ENCODE data around the gene COA8. TPM values are rescaled to one million over a fixed set of nuclear protein-coding genes. Genes with fewer than 3 reads are reported as not detected.

The COA8 gene
- polyA plus RNA-seq, 1 of the 3 experiments (the other 2 are of a cell fraction): 25.2 TPM

- Histone ChIP-seq H3K9ac (no peak overlapping the region), H3K9me2 (no peaks in the 10 kb centered on the region), H3F3A (replicated peaks; ENCODE audit: insufficient read depth) (peaks cover 2% of the 10 kb centered on the region), H2AFZ (ENCODE audit: low read depth) (no peak overlapping the region), H3K9me3 (no peaks in the 10 kb centered on the region), H3K4me2 (no peak overlapping the region), H3K4me1 (ENCODE audit: control insufficient read depth in 1 of 2, insufficient read depth in 2 of 2, low read depth in 1 of 2, low read length in 1 of 2) (peaks cover 7 to 14% of the 10 kb centered on the region in 2 experiments; a peak in 3 of 4 replicates), H4K20me1 (ENCODE audit: insufficient read depth) (no peaks in the 10 kb centered on the region), H3K27me3 (ENCODE audit: insufficient read depth) (no peaks in the 10 kb centered on the region), H3K27ac (ENCODE audit: low read depth in 2 of 2, low read length in 1 of 2) (no peak overlapping the region), H3K79me2 (ENCODE audit: insufficient read depth) (no peaks in the 10 kb centered on the region), H3K36me3 (replicated peaks in 1 of 2; ENCODE audit: control insufficient read depth in 1 of 2, insufficient read depth in 2 of 2, low read length in 1 of 2) (no peaks in the 10 kb centered on the region), H3K4me3 (ENCODE audit: low read depth in 2 of 2, low read length in 1 of 2) (no peak overlapping the region)
- WGBS (ENCODE audit: low lambda C conversion rate): 90% methylated on average over 4 of the region's 4 CpGs
- no peak for TF ChIP-seq TCF12 (IDR thresholded peaks at IDR 0.05)
- TF ChIP-seq RXRA (IDR thresholded peaks at IDR 0.05; ENCODE audit: borderline replicate concordance, low read depth): no peak
- TF ChIP-seq ELF1 (IDR thresholded peaks at IDR 0.05): no peak
- no peak for TF ChIP-seq FOSL2 (IDR thresholded peaks at IDR 0.05; ENCODE audit: borderline replicate concordance, low read depth)
- TF ChIP-seq RAD21 (IDR thresholded peaks at IDR 0.05; ENCODE audit: low read length): no peak
- TF ChIP-seq NRF1 (IDR thresholded peaks at IDR 0.05; ENCODE audit: low read depth, low read length): no peak
- CTCF ChIA-PET: no interaction called here
- DNase-seq: no peak
- POLR2A ChIA-PET: interaction anchor here (0.7 kb wide), 1 partner anchor 616 kb away, joined by 3 read pairs; no protein-coding TSS in a partner anchor
Observed at GRCh38 chr14:103623308-103623707, 60.5 kb downstream of the COA8 start.

- CTCF ChIA-PET: interaction anchor here (0.6 to 1.0 kb wide), 2 partner anchors 11 to 618 kb away, joined by 3 read pairs; no protein-coding TSS in a partner anchor
- Histone ChIP-seq H3K27me3 (ENCODE audit: insufficient read depth) (no peaks in the 10 kb centered on the region), H3K79me2 (ENCODE audit: insufficient read depth) (peaks cover 4% of the 10 kb centered on the region; the same call in 1 of the 2 replicates), H3K9me3 (no peaks in the 10 kb centered on the region), H3K4me1 (ENCODE audit: control insufficient read depth in 1 of 2, insufficient read depth in 2 of 2, low read depth in 1 of 2, low read length in 1 of 2) (peaks cover 9 to 17% of the 10 kb centered on the region in 2 experiments; a peak in 3 of 4 replicates), H2AFZ (ENCODE audit: low read depth) (no peak overlapping the region), H3K9ac (no peak overlapping the region), H3K9me2 (no peaks in the 10 kb centered on the region), H3K4me2 (no peak overlapping the region), H3K4me3 (ENCODE audit: low read depth in 2 of 2, low read length in 1 of 2) (no peak overlapping the region), H3K36me3 (replicated peaks in 1 of 2; ENCODE audit: control insufficient read depth in 1 of 2, insufficient read depth in 2 of 2, low read length in 1 of 2) (no peaks in the 10 kb centered on the region), H4K20me1 (ENCODE audit: insufficient read depth) (no peaks in the 10 kb centered on the region), H3F3A (replicated peaks; ENCODE audit: insufficient read depth) (peaks cover 6% of the 10 kb centered on the region), H3K27ac (ENCODE audit: low read depth in 2 of 2, low read length in 1 of 2) (peak overlapping the region in 1 of 2 experiments; percentile 65; a peak in 1 of 4 replicates)
- POLR2A ChIA-PET: interaction anchor here (0.7 kb wide), 1 partner anchor 616 kb away, joined by 3 read pairs; no protein-coding TSS in a partner anchor
- TF ChIP-seq POLR2AphosphoS5 (IDR thresholded peaks at IDR 0.05; ENCODE audit: low read depth, low read length) (no peak), GATA2 (CRISPR knock-in tag; IDR thresholded peaks at IDR 0.05) (no peak), TAF1 (IDR thresholded peaks at IDR 0.05; ENCODE audit: borderline replicate concordance, low read depth, low read length) (no peak), RFX5 (IDR thresholded peaks at IDR 0.05; ENCODE audit: low read length) (no peak), GABPA (IDR thresholded peaks at IDR 0.05; ENCODE audit: low read depth) (no peak), MXI1 (IDR thresholded peaks at IDR 0.05; ENCODE audit: low read depth, low read length) (no peak), SIN3A (IDR thresholded peaks at IDR 0.05; ENCODE audit: borderline replicate concordance, low read depth, low read length) (no peak), USF2 (IDR thresholded peaks at IDR 0.05; ENCODE audit: borderline replicate concordance, low read depth, low read length) (no peak), CHD2 (IDR thresholded peaks at IDR 0.05; ENCODE audit: low read length, partially characterized antibody) (no peak), MEF2A (IDR thresholded peaks at IDR 0.05; ENCODE audit: borderline replicate concordance, low read depth) (no peak)
- no peak for DNase-seq
- WGBS (ENCODE audit: low lambda C conversion rate): 87% methylated on average over 15 of the region's 16 CpGs
Observed at GRCh38 chr14:103623883-103624482, 61.2 kb downstream of the COA8 start.
